ENCODE measurements around the gene SCFD1. TPM values are rescaled to one million over a fixed set of nuclear protein-coding genes. Genes with fewer than 3 reads are reported as not detected.
A peak's percentile ranks its signal among the peaks of the same experiment; 100 is the strongest.

SCFD1 gene
- total RNA-seq, 1 experiment from 2014 or later: 50.5 TPM

GRCh38 chr14:30580616-30581282, 41.4 kb upstream of the SCFD1 start:
- no TSS peak for BruUV-seq (replicated peaks)
- Mint-ChIP-seq H3K4me3 (ENCODE audit: low read depth, unreplicated experiment) (no peak overlapping the region), H3K27ac (ENCODE audit: unreplicated experiment) (no peak overlapping the region), H3K4me1 (ENCODE audit: low read depth, unreplicated experiment) (no peaks in the 10 kb centered on the region), H3K36me3 (ENCODE audit: insufficient read depth, unreplicated experiment) (peaks cover 6% of the 10 kb centered on the region), H3K9me3 (ENCODE audit: low read depth, unreplicated experiment) (peaks cover 5% of the 10 kb centered on the region), H3K27me3 (ENCODE audit: unreplicated experiment) (no peaks in the 10 kb centered on the region)
- CTCF ChIA-PET: no interaction called here
- TF ChIP-seq, protein P1, sequence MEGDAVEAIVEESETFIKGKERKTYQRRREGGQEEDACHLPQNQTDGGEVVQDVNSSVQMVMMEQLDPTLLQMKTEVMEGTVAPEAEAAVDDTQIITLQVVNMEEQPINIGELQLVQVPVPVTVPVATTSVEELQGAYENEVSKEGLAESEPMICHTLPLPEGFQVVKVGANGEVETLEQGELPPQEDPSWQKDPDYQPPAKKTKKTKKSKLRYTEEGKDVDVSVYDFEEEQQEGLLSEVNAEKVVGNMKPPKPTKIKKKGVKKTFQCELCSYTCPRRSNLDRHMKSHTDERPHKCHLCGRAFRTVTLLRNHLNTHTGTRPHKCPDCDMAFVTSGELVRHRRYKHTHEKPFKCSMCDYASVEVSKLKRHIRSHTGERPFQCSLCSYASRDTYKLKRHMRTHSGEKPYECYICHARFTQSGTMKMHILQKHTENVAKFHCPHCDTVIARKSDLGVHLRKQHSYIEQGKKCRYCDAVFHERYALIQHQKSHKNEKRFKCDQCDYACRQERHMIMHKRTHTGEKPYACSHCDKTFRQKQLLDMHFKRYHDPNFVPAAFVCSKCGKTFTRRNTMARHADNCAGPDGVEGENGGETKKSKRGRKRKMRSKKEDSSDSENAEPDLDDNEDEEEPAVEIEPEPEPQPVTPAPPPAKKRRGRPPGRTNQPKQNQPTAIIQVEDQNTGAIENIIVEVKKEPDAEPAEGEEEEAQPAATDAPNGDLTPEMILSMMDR (IDR thresholded peaks at IDR 0.05; ENCODE audit: unreplicated experiment): no peak
- no peak for DNase-seq
- intact Hi-C loops (cut with micrococcal nuclease; ENCODE audit: unreplicated experiment): no loop called here

DNA sequence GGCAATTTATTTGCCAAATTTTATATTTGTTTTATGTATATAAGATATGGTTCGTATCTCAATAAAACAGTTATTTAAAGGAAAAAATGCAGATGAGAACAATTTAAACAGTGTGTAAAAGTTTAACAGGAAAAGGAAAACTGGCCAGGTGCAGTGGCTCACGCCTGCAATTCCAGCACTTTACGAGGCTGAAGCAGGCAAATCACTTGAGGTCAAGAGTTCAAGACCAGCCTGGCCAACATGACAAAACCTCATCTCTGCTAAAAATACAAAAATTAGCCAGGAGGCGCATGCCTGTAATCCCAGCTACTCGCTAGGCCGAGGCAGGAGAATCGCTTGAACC, 40.9 kb upstream of the SCFD1 start:
- no peak overlapping the region for H3K27ac Mint-ChIP-seq (ENCODE audit: unreplicated experiment)
- H3K4me3 Mint-ChIP-seq (ENCODE audit: low read depth, unreplicated experiment): no peak overlapping the region
- DNase-seq: no peak
- TF ChIP-seq, protein P1 (IDR thresholded peaks at IDR 0.05; ENCODE audit: unreplicated experiment): no peak
- CTCF ChIA-PET: no interaction called here
- no peaks in the 10 kb centered on the region for H3K4me1 Mint-ChIP-seq (ENCODE audit: low read depth, unreplicated experiment)
- H3K9me3 Mint-ChIP-seq (ENCODE audit: low read depth, unreplicated experiment): peaks cover 5% of the 10 kb centered on the region
- peaks cover 6% of the 10 kb centered on the region for H3K36me3 Mint-ChIP-seq (ENCODE audit: insufficient read depth, unreplicated experiment)
- H3K27me3 Mint-ChIP-seq (ENCODE audit: unreplicated experiment): no peaks in the 10 kb centered on the region
- intact Hi-C loops (cut with micrococcal nuclease; ENCODE audit: unreplicated experiment): no loop called here
- TSS peak; percentile 24 for BruUV-seq (replicated peaks)

- H3K4me1 Mint-ChIP-seq (ENCODE audit: low read depth, unreplicated experiment): no peaks in the 10 kb centered on the region
- no peak overlapping the region for H3K27ac Mint-ChIP-seq (ENCODE audit: unreplicated experiment)
- no peaks in the 10 kb centered on the region for H3K27me3 Mint-ChIP-seq (ENCODE audit: unreplicated experiment)
- CTCF ChIA-PET: no interaction called here
- DNase-seq: no peak
- intact Hi-C loops (cut with micrococcal nuclease; ENCODE audit: unreplicated experiment): no loop called here
- no peak overlapping the region for H3K4me3 Mint-ChIP-seq (ENCODE audit: low read depth, unreplicated experiment)
- no TSS peak for BruUV-seq (replicated peaks)
- TF ChIP-seq, protein P1 (IDR thresholded peaks at IDR 0.05; ENCODE audit: unreplicated experiment): no peak
- peaks cover 6% of the 10 kb centered on the region for H3K36me3 Mint-ChIP-seq (ENCODE audit: insufficient read depth, unreplicated experiment)
- H3K9me3 Mint-ChIP-seq (ENCODE audit: low read depth, unreplicated experiment): peaks cover 5% of the 10 kb centered on the region
These were observed 39.7 kb upstream of the SCFD1 start for GRCh38 chr14:30582376-30582775.

DNA sequence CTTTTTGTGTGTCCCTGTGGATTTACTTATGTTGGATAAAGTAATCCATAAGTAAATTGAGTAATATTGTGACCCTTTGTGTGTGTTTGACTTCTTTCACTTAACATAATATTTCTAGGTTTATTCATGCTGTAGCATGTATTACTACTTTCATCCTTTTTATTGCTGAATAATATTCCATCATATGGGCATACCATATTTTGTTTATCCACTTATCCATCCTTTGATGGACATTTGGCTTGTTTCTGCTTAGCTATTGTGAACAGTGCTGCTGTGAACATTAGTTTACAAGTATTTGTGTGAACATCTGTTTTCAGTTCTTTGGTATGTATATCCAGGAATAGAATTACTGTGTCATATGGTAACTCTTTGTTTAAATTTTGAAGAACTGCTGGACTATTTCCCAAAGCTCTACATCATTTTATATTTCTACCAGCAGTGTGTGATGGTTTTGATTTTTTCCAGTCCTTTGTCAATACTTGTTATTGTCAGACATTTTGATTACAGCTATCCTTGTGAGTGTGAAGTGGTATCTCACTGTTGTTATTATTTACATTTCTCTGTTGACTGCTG, 38.0 kb upstream of the SCFD1 start:
- intact Hi-C loops (cut with micrococcal nuclease; ENCODE audit: unreplicated experiment): no loop called here
- CTCF ChIA-PET: no interaction called here
- TF ChIP-seq, protein P1 (IDR thresholded peaks at IDR 0.05; ENCODE audit: unreplicated experiment): no peak
- H3K4me1 Mint-ChIP-seq (ENCODE audit: low read depth, unreplicated experiment): no peaks in the 10 kb centered on the region
- BruUV-seq (replicated peaks): no TSS peak
- no peak overlapping the region for H3K4me3 Mint-ChIP-seq (ENCODE audit: low read depth, unreplicated experiment)
- H3K36me3 Mint-ChIP-seq (ENCODE audit: insufficient read depth, unreplicated experiment): peaks cover 11% of the 10 kb centered on the region
- H3K9me3 Mint-ChIP-seq (ENCODE audit: low read depth, unreplicated experiment): peaks cover 5% of the 10 kb centered on the region
- H3K27me3 Mint-ChIP-seq (ENCODE audit: unreplicated experiment): no peaks in the 10 kb centered on the region
- no peak for DNase-seq
- no peak overlapping the region for H3K27ac Mint-ChIP-seq (ENCODE audit: unreplicated experiment)
